ENCODE results near the gene TRMU. TPM values are rescaled to one million over a fixed set of nuclear protein-coding genes. Genes with fewer than 3 reads are reported as not detected.

Gene TRMU
- total RNA-seq, 6 experiments from 2014 or later, result 17.2 to 24.2 (median 19.9) TPM

GRCh38 chr22:46406791-46407190 is 71.3 kb downstream of the TRMU start:
- ATAC-seq, result no peak
- Histone ChIP-seq H3K4me3 (no peak overlapping the region), H3K36me3 (no peaks in the 10 kb centered on the region), H3K4me1 (no peaks in the 10 kb centered on the region), H3K27me3 (no peaks in the 10 kb centered on the region), H3K9me3 (no peaks in the 10 kb centered on the region), H3K27ac (no peak overlapping the region)
- intact Hi-C loops (cut with DNase I), result no loop called here
- WGBS (ENCODE audit: insufficient coverage, low coverage, low lambda C conversion rate, missing lambda C conversion rate), result no CpG with 5 or more reads among the region's 15 CpGs
- no peak for TF ChIP-seq CTCF (IDR thresholded peaks at IDR 0.05)
- TF ChIP-seq POLR2A (IDR thresholded peaks at IDR 0.05), result no peak
- DNase-seq, result no peak

Other genes starting within 250 kb of the TRMU start
- gene PPARA, start 185.2 kb upstream of the TRMU start, total RNA-seq, result 100 to 1,000 TPM in 3 of 6 experiments, 10 to 100 TPM in 3; 64.4 to 152 (median 95.1) TPM
- gene CDPF1, start 85.4 kb upstream of the TRMU start, total RNA-seq, result 1 to 10 TPM; 1.8 to 7.1 (median 3.3) TPM
- under 1 TPM in 2 of 6 experiments, not detected in 4; 0.05 to 0.07 TPM for gene PKDREJ, start 72.4 kb upstream of the TRMU start, total RNA-seq
- gene TTC38, start 67.7 kb upstream of the TRMU start, total RNA-seq, result 100 to 1,000 TPM in 5 of 6 experiments, 10 to 100 TPM in 1; 91.1 to 278 (median 195) TPM
- under 1 TPM; 0.15 to 0.84 (median 0.52) TPM for gene GTSE1, start 38.8 kb upstream of the TRMU start, total RNA-seq
- gene CELSR1, start 201.9 kb downstream of the TRMU start, total RNA-seq, result 1 to 10 TPM; 2.9 to 8.2 (median 5.0) TPM